Keratinocyte (primary cell): ENCODE data around the gene GRIK2. TPM values are rescaled to one million over a fixed set of nuclear protein-coding genes. Genes with fewer than 3 reads are reported as not detected.

ENCODE experiments used
- DNase-seq: peaks from one replicate; pipeline ENCODE4 v3.0.0-alpha.2; 2011; ENCODE audit warnings: low read depth, missing footprints, low spot score
- FAIRE-seq: peaks from 2 replicates; lab custom pipeline; 2011; peaks lifted over from hg19 to GRCh38; lab: Jason Lieb, UNC
- H2AFZ ChIP-seq: 2 replicates; pipeline ENCODE4 v1.6.0; 2012; ENCODE audit warnings: low read length, control low read depth, inconsistent platforms; ENCODE audit not compliant: control insufficient read depth
- H3K27ac ChIP-seq: 2 replicates; pipeline ENCODE4 v1.5.1; 2011; ENCODE audit warnings: low read length; ENCODE audit not compliant: control insufficient read depth, insufficient read depth
- H3K27me3 ChIP-seq: 3 replicates; pipeline ENCODE4 v1.6.0; 2011; ENCODE audit warnings: low read length; ENCODE audit not compliant: control insufficient read depth, insufficient read depth; ENCODE audit errors: extremely low read depth
- H3K36me3 ChIP-seq, 2 experiments: 2 replicates in 1 of 2; 3 replicates in 1 of 2; pipeline ENCODE4 v1.5.1; 2011; ENCODE audit warnings: low read length in 2 of 2, mild to moderate bottlenecking in 1 of 2; ENCODE audit not compliant: control insufficient read depth in 2 of 2, insufficient read depth in 2 of 2; ENCODE audit errors: extremely low read depth in 1 of 2
- H3K4me1 ChIP-seq: 3 replicates; pipeline ENCODE4 v1.5.1; 2011; ENCODE audit warnings: low read length; ENCODE audit not compliant: control insufficient read depth, insufficient read depth; ENCODE audit errors: extremely low read depth
- H3K4me2 ChIP-seq: 3 replicates; pipeline ENCODE4 v1.6.0; 2011; ENCODE audit warnings: low read depth, low read length; ENCODE audit not compliant: control insufficient read depth, insufficient read depth; ENCODE audit errors: extremely low read depth
- H3K4me3 ChIP-seq, 3 experiments: fragments of 200-600 bp in 1 of 3; sonication (generic) in 1 of 3; 2 replicates in 2 of 3; 3 replicates in 1 of 3; pipeline ENCODE4 v1.5.1; 2011 to 2016; ENCODE audit warnings: low read length in 3 of 3, mild to moderate bottlenecking in 3 of 3, control low read depth in 2 of 3, inconsistent platforms in 1 of 3, low read depth in 1 of 3, mixed read lengths in 1 of 3, mixed run types in 1 of 3, moderate library complexity in 1 of 3; ENCODE audit not compliant: control insufficient read depth in 2 of 3, insufficient read depth in 2 of 3; ENCODE audit errors: extremely low read depth in 1 of 3
- H3K79me2 ChIP-seq: 2 replicates; pipeline ENCODE4 v1.6.0; 2012; ENCODE audit warnings: low read length; ENCODE audit not compliant: control insufficient read depth, insufficient read depth
- H3K9ac ChIP-seq: 3 replicates; pipeline ENCODE4 v1.6.0; 2011; ENCODE audit warnings: low read length; ENCODE audit not compliant: control insufficient read depth, insufficient read depth; ENCODE audit errors: extremely low read depth
- H3K9me1 ChIP-seq: 3 replicates; pipeline ENCODE4 v1.6.0; 2011; ENCODE audit warnings: low read length; ENCODE audit not compliant: control insufficient read depth, insufficient read depth; ENCODE audit errors: extremely low read depth
- H3K9me3 ChIP-seq: 2 replicates; pipeline ENCODE4 v1.5.1; 2012; ENCODE audit warnings: low read depth, low read length; ENCODE audit not compliant: control insufficient read depth
- H4K20me1 ChIP-seq: 3 replicates; pipeline ENCODE4 v1.6.0; 2011; ENCODE audit warnings: low read length; ENCODE audit not compliant: control insufficient read depth, insufficient read depth; ENCODE audit errors: extremely low read depth
- EZH2 ChIP-seq: IDR thresholded peaks from one replicate; pipeline ENCODE4 v1.6.1; 2012; ENCODE audit warnings: inconsistent platforms, mild to moderate bottlenecking, low read length, moderate library complexity
- dilution Hi-C: fragments of 300-500 bp; cut with MboI; formaldehyde crosslinking; loops from one replicate; pipeline ENCODE4 v1.7.0; 2020; ENCODE audit warnings: low sequenced_read_pairs; ENCODE audit not compliant: extremely low pct_ligation_motif_present
- polyA plus RNA-seq, 5 experiments: library from polyadenylated mRNA; depleted of rRNA in 3 of 5; stranded (reverse) in 3 of 5; stranded (forward) in 1 of 5; unstranded in 1 of 5; fragments of >200 nt; gene quantifications; 1 replicate in 1 of 5; 2 replicates in 3 of 5; 3 replicates in 1 of 5; pipeline versions ENCODE4 v1.2.1 to v1.2.3, GENCODE V29; 2011 to 2012; ENCODE audit warnings: missing spikeins in 2 of 5, low read depth in 1 of 5, low replicate concordance in 1 of 5
- TF ChIP-seq, protein P1 (sequence below), 3 experiments: IDR thresholded peaks in 1 of 3; conservative IDR thresholded peaks in 1 of 3; optimal IDR thresholded peaks in 1 of 3; 2 replicates in 2 of 3; 3 replicates in 1 of 3; pipeline versions ENCODE3 to v1.5.1; 2011; ENCODE audit warnings: low read length in 3 of 3, mild to moderate bottlenecking in 3 of 3, moderate library complexity in 2 of 3, control low read depth in 1 of 3, inconsistent platforms in 1 of 3; ENCODE audit not compliant: insufficient read depth in 2 of 3; ENCODE audit errors: extremely low read depth in 1 of 3

Gene GRIK2
- polyA plus RNA-seq, 1 donor (not counting 4 experiments of a cell fraction or from before 2014, with no cell fraction given): 0.01 TPM

DNA sequence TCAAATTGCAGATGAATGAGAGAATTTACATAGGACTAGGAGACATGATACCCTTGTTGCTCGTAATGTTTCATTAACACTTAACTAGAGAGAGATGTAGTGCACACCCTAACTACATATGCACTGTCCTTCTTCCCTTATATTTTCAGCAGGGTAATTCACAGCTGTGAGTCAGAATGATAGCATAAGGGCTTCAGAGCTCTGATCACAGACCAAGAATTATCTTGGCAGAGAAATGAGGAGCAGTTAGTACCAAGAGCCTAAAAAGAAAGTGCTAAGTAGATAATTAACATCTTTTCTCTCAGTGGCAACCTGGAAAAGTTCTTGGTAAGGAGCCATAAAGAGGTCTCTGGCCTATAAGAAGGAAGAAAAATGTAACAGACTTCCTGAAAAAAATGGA, 35.8 kb downstream of the GRIK2 start:
- H3K79me2 ChIP-seq: no peaks in the 10 kb centered on the region
- no peak overlapping the region for H3K4me3 ChIP-seq
- no peaks in the 10 kb centered on the region for H4K20me1 ChIP-seq
- DNase-seq: no peak
- H3K27me3 ChIP-seq: no peaks in the 10 kb centered on the region
- H3K9me1 ChIP-seq: no peaks in the 10 kb centered on the region
- dilution Hi-C loops: no loop called here
- H3K4me1 ChIP-seq: no peaks in the 10 kb centered on the region
- no peak for FAIRE-seq
- H3K36me3 ChIP-seq: no peaks in the 10 kb centered on the region
- no peak overlapping the region for H3K9ac ChIP-seq
- no peaks in the 10 kb centered on the region for H3K9me3 ChIP-seq
- no peak overlapping the region for H2AFZ ChIP-seq
- H3K27ac ChIP-seq: no peak overlapping the region
- TF ChIP-seq, protein P1, sequence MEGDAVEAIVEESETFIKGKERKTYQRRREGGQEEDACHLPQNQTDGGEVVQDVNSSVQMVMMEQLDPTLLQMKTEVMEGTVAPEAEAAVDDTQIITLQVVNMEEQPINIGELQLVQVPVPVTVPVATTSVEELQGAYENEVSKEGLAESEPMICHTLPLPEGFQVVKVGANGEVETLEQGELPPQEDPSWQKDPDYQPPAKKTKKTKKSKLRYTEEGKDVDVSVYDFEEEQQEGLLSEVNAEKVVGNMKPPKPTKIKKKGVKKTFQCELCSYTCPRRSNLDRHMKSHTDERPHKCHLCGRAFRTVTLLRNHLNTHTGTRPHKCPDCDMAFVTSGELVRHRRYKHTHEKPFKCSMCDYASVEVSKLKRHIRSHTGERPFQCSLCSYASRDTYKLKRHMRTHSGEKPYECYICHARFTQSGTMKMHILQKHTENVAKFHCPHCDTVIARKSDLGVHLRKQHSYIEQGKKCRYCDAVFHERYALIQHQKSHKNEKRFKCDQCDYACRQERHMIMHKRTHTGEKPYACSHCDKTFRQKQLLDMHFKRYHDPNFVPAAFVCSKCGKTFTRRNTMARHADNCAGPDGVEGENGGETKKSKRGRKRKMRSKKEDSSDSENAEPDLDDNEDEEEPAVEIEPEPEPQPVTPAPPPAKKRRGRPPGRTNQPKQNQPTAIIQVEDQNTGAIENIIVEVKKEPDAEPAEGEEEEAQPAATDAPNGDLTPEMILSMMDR (optimal IDR thresholded peaks at IDR 0.05 in 1 of 3, IDR thresholded peaks at IDR 0.05 in 1 of 3, conservative IDR thresholded peaks at IDR 0.05 in 1 of 3; ENCODE audit: extremely low read depth in 1 of 3, insufficient read depth in 2 of 3, low read length in 3 of 3): no peak
- TF ChIP-seq EZH2: no peak
- H3K4me2 ChIP-seq: no peak overlapping the region

DNA sequence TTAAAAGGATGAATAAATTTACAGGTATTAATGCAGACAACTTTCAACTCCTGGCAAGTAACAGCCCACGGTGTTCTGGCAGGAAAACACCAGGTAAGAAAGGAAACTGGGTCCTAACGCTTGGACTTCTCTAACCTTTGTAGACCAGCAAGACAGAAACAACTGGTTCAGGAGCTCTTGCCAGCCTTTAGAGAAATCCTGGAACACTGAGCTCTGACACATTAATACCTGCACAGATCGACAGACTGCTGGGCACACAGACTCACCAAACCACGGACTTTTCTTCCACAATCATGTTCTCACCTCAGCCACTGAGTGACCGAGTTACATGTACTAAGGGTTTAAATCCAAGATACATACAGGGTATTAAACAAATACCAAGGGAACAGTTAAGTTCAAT, 36.3 kb downstream of the GRIK2 start:
- Histone ChIP-seq H3K9me3 (no peaks in the 10 kb centered on the region), H3K9ac (no peak overlapping the region), H2AFZ (no peak overlapping the region), H3K27me3 (no peaks in the 10 kb centered on the region), H3K9me1 (no peaks in the 10 kb centered on the region), H3K79me2 (no peaks in the 10 kb centered on the region), H3K4me2 (no peak overlapping the region), H3K4me3 (no peak overlapping the region), H3K4me1 (no peaks in the 10 kb centered on the region), H3K36me3 (no peaks in the 10 kb centered on the region), H3K27ac (no peak overlapping the region), H4K20me1 (no peaks in the 10 kb centered on the region)
- DNase-seq (no peak), FAIRE-seq (no peak)
- dilution Hi-C loops: no loop called here
- TF ChIP-seq EZH2: no peak
- TF ChIP-seq, protein P1 (optimal IDR thresholded peaks at IDR 0.05 in 1 of 3, IDR thresholded peaks at IDR 0.05 in 1 of 3, conservative IDR thresholded peaks at IDR 0.05 in 1 of 3; ENCODE audit: extremely low read depth in 1 of 3, insufficient read depth in 2 of 3, low read length in 3 of 3): no peak
